ENCODE measurements around the gene ID1.
"Not testable (repeated sequence)": the region's sequence is repeated elsewhere in the genome, so short reads cannot be mapped to it uniquely, and the experiment has no call there.

Gene ID1

GRCh38 chr20:31648104-31648503, 43.0 kb downstream of the ID1 start:
- H3K27ac Mint-ChIP-seq; H3K9me3 Mint-ChIP-seq; H3K4me1 Mint-ChIP-seq (ENCODE audit: low read depth); intact Hi-C loops (cut with micrococcal nuclease); H3K36me3 Mint-ChIP-seq (ENCODE audit: low read depth); H3K27me3 Mint-ChIP-seq; H3K4me3 Mint-ChIP-seq: not testable (repeated sequence)

- H3K27ac Mint-ChIP-seq, result no peak overlapping the region
- no peak overlapping the region for H3K4me3 Mint-ChIP-seq
- intact Hi-C loops (cut with micrococcal nuclease), result no loop called here
- H3K9me3 Mint-ChIP-seq, result no peaks in the 10 kb centered on the region
- H3K4me1 Mint-ChIP-seq (ENCODE audit: low read depth), result no peaks in the 10 kb centered on the region
- peaks cover 3% of the 10 kb centered on the region for H3K27me3 Mint-ChIP-seq
- no peaks in the 10 kb centered on the region for H3K36me3 Mint-ChIP-seq (ENCODE audit: low read depth)
Observed at GRCh38 chr20:31652917-31653396, 47.9 kb downstream of the ID1 start.

- H3K27ac Mint-ChIP-seq, result no peak overlapping the region
- no peaks in the 10 kb centered on the region for H3K36me3 Mint-ChIP-seq (ENCODE audit: low read depth)
- H3K27me3 Mint-ChIP-seq, result peaks cover 3% of the 10 kb centered on the region
- H3K9me3 Mint-ChIP-seq, result no peaks in the 10 kb centered on the region
- intact Hi-C loops (cut with micrococcal nuclease), result no loop called here
- H3K4me1 Mint-ChIP-seq (ENCODE audit: low read depth), result no peaks in the 10 kb centered on the region
- H3K4me3 Mint-ChIP-seq, result no peak overlapping the region
Observed at GRCh38 chr20:31653561-31653960, 48.5 kb downstream of the ID1 start.

- no peak overlapping the region for H3K27ac Mint-ChIP-seq
Observed at GRCh38 chr20:31654534-31654933, 49.4 kb downstream of the ID1 start.

More at GRCh38 chr20:31654534-31654933, 49.4 kb downstream of the ID1 start:
- no peak overlapping the region for H3K4me3 Mint-ChIP-seq
- H3K36me3 Mint-ChIP-seq (ENCODE audit: low read depth), result no peaks in the 10 kb centered on the region
- H3K4me1 Mint-ChIP-seq (ENCODE audit: low read depth), result no peaks in the 10 kb centered on the region
- H3K9me3 Mint-ChIP-seq, result no peaks in the 10 kb centered on the region
- intact Hi-C loops (cut with micrococcal nuclease), result no loop called here
- H3K27me3 Mint-ChIP-seq, result peaks cover 5% of the 10 kb centered on the region

Data from dendritic cell treated with granulocyte-macrophage colony-stimulating factor and Interleukin-4, amounts not matched to agents 40 ng/mL and 50 ng/mL, for 4 days (primary cell).